ENCODE measurements around the gene ACTR1B. TPM values are rescaled to one million over a fixed set of nuclear protein-coding genes. Genes with fewer than 3 reads are reported as not detected.
"Not testable (repeated sequence)": the region's sequence is repeated elsewhere in the genome, so short reads cannot be mapped to it uniquely, and the experiment has no call there.

Gene ACTR1B
- total RNA-seq, 1 donor from 2014 or later: 35.6 TPM

DNA sequence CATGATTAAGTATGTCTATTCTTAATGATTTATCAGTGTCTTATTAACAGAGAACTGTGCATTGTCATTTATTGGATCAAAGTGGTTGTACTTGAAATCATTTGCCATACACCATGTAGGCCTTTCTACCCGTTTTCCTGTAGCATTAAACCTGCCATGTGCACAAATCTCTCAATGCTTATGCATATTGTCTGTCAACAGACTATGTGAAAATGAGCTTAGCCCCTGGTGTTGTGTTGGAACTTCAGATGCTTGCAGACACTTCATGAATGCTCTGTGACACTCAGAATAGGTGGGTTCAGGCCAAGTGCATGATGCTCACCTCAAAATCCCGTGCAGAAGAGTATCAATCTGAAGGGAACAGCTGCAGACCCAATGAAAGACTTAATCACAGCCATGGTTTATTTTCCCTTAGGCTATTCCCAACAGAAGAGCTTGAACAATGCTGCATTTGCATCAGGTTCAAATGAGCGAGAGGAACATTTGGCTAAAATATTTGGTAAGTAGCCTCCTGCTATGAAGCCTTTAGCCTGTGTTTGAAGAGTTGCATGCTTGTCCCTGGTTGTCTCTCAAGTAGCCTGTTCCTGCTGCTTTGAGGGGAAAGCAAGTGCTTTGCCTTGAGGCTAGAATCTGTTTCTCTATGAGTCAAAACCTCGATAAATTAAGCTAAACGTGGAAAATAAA lies 11.7 kb upstream of the ACTR1B start:
- Histone ChIP-seq H3K4me3 (ENCODE audit: insufficient read depth, low read depth, low read length) (no peak overlapping the region), H3K4me2 (ENCODE audit: low read length) (no peak overlapping the region), H3K4me1 (ENCODE audit: insufficient read depth, low read length) (peaks cover 5% of the 10 kb centered on the region), H3K27ac (ENCODE audit: low read depth, low read length) (no peak overlapping the region), H2AFZ (ENCODE audit: low read depth, low read length) (no peak overlapping the region), H3K9me3 (ENCODE audit: insufficient read depth, low read depth, low read length) (no peaks in the 10 kb centered on the region), H3K36me3 (ENCODE audit: insufficient read depth, low read length) (no peaks in the 10 kb centered on the region), H3K27me3 (ENCODE audit: insufficient read depth, low read length) (no peaks in the 10 kb centered on the region), H3K9ac (ENCODE audit: low read length) (no peak overlapping the region), H3K79me2 (ENCODE audit: insufficient read depth, low read length) (no peaks in the 10 kb centered on the region), H4K20me1 (ENCODE audit: insufficient read depth, low read length) (no peaks in the 10 kb centered on the region)
- Mint-ChIP-seq H3K27ac (ENCODE audit: unreplicated experiment) (no peak overlapping the region), H3K27me3 (ENCODE audit: low read depth, unreplicated experiment) (no peaks in the 10 kb centered on the region), H3K9me3 (ENCODE audit: unreplicated experiment) (no peaks in the 10 kb centered on the region), H3K36me3 (ENCODE audit: low read depth, unreplicated experiment) (peaks cover 9% of the 10 kb centered on the region), H3K4me1 (ENCODE audit: low read depth, unreplicated experiment) (peaks cover 8% of the 10 kb centered on the region), H3K4me3 (ENCODE audit: unreplicated experiment) (no peak overlapping the region)
- FAIRE-seq (no peak), DNase-seq (ENCODE audit: low read depth) (no peak)
- TF ChIP-seq, protein P1, sequence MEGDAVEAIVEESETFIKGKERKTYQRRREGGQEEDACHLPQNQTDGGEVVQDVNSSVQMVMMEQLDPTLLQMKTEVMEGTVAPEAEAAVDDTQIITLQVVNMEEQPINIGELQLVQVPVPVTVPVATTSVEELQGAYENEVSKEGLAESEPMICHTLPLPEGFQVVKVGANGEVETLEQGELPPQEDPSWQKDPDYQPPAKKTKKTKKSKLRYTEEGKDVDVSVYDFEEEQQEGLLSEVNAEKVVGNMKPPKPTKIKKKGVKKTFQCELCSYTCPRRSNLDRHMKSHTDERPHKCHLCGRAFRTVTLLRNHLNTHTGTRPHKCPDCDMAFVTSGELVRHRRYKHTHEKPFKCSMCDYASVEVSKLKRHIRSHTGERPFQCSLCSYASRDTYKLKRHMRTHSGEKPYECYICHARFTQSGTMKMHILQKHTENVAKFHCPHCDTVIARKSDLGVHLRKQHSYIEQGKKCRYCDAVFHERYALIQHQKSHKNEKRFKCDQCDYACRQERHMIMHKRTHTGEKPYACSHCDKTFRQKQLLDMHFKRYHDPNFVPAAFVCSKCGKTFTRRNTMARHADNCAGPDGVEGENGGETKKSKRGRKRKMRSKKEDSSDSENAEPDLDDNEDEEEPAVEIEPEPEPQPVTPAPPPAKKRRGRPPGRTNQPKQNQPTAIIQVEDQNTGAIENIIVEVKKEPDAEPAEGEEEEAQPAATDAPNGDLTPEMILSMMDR (IDR thresholded peaks at IDR 0.05; ENCODE audit: insufficient read depth, low read depth, low read length): no peak
- no peak for TF ChIP-seq EZH2 (IDR thresholded peaks at IDR 0.05; ENCODE audit: insufficient read depth, low read length)

DNA sequence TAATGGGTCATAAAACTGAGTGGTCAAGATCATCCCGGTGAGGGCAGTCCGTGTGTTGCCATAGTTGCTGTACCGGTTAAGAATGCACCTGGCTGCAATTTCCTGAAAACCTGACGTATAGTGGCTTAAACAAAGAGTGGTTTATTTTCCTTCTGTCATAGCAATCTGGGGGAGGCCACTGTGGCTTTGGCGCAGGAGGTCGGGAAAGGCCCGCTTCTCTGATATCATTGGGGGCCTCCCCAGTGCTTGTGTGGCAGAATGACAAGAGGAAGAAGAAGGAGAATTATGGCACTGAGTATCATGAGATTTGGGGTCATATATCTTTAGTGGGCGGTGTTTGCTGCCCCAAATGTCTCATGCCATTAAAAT lies 10.1 kb upstream of the ACTR1B start:
- H3K79me2 ChIP-seq (ENCODE audit: insufficient read depth, low read length): no peaks in the 10 kb centered on the region
- no peak overlapping the region for H3K4me2 ChIP-seq (ENCODE audit: low read length)
- H3K4me1 ChIP-seq (ENCODE audit: insufficient read depth, low read length): peaks cover 5% of the 10 kb centered on the region
- no peak overlapping the region for H3K4me3 ChIP-seq (ENCODE audit: insufficient read depth, low read depth, low read length)
- H2AFZ ChIP-seq (ENCODE audit: low read depth, low read length): no peak overlapping the region
- Mint-ChIP-seq H3K4me3 (ENCODE audit: unreplicated experiment) (no peak overlapping the region), H3K4me1 (ENCODE audit: low read depth, unreplicated experiment) (peaks cover 8% of the 10 kb centered on the region), H3K36me3 (ENCODE audit: low read depth, unreplicated experiment) (peaks cover 9% of the 10 kb centered on the region), H3K27me3 (ENCODE audit: low read depth, unreplicated experiment) (no peaks in the 10 kb centered on the region), H3K27ac (ENCODE audit: unreplicated experiment) (no peak overlapping the region), H3K9me3 (ENCODE audit: unreplicated experiment) (no peaks in the 10 kb centered on the region)
- no peaks in the 10 kb centered on the region for H3K9me3 ChIP-seq (ENCODE audit: insufficient read depth, low read depth, low read length)
- FAIRE-seq (no peak), DNase-seq (ENCODE audit: low read depth) (no peak)
- H3K9ac ChIP-seq (ENCODE audit: low read length): no peak overlapping the region
- no peaks in the 10 kb centered on the region for H3K36me3 ChIP-seq (ENCODE audit: insufficient read depth, low read length)
- H4K20me1 ChIP-seq (ENCODE audit: insufficient read depth, low read length): no peaks in the 10 kb centered on the region
- no peak overlapping the region for H3K27ac ChIP-seq (ENCODE audit: low read depth, low read length)
- no peaks in the 10 kb centered on the region for H3K27me3 ChIP-seq (ENCODE audit: insufficient read depth, low read length)
- TF ChIP-seq, protein P1 (IDR thresholded peaks at IDR 0.05; ENCODE audit: insufficient read depth, low read depth, low read length): no peak
- no peak for TF ChIP-seq EZH2 (IDR thresholded peaks at IDR 0.05; ENCODE audit: insufficient read depth, low read length)

DNA sequence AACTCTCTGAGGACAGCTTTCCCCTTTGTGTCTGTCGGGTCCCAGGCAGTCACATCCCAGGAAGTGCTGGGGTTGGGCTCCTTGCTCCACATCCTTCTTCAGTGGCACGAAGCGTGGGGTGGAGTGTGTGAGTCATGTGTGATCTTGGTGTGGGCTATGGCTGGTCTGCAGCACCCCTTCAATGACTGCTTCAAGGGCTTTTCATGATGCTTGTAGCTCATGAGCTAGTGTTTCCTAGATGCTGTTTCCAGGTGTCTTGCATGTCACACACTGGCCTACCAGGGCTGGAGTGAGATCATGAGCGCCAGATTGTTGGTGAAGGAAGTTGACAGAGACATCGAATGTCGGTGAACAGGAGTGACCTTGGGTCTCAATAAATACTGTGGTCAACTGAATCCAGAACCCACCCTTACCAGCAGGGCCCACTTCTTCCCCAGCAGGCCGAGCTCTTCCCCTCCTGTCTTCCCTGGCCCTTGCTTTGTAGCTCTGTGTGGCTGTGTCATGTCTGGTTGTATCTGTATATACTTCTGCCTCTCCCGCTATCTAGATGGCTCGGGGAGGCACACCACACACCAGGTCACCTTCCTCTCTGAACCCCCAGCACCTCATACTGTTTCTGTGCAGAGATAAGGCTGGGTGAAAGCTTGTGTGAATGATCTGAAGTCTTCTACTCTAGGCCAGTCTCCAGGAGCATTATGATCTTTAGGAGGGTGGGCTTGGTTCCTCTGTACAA lies 9.5 kb upstream of the ACTR1B start:
- no peak overlapping the region for H3K27ac Mint-ChIP-seq (ENCODE audit: unreplicated experiment)
- TF ChIP-seq, protein P1 (IDR thresholded peaks at IDR 0.05; ENCODE audit: insufficient read depth, low read depth, low read length): no peak
- no peak for TF ChIP-seq EZH2 (IDR thresholded peaks at IDR 0.05; ENCODE audit: insufficient read depth, low read length)

DNA sequence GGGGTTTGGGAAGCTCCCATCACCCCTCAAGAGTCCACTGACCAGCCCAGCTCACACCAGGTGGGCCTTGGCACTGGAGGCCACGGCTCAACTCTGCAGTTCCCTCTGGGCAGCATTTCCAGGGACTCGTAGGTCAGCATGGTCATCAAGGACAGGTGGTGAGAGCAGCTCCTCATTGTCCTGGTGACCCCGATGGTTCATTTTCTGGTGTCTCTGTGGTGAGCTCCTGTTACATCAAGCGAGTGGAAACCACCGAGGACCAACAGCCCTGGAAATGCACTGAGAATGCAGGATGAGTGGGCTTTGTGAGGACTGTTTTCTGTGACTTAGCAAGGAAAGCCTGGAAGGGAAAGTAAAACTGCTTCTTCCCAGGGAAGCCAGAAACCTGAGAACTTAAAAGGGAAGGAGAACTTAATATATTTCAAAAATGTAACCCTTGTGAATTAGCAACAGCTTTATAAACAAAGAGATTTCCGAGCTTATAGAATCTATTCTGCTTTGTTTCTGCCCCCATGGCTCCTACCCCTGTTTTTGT lies 8.8 kb upstream of the ACTR1B start:
- FAIRE-seq; H3K9me3 ChIP-seq (ENCODE audit: insufficient read depth, low read depth, low read length); H3K36me3 ChIP-seq (ENCODE audit: insufficient read depth, low read length); DNase-seq (ENCODE audit: low read depth); H3K4me3 Mint-ChIP-seq (ENCODE audit: unreplicated experiment); H3K9me3 Mint-ChIP-seq (ENCODE audit: unreplicated experiment); H3K79me2 ChIP-seq (ENCODE audit: insufficient read depth, low read length); H3K36me3 Mint-ChIP-seq (ENCODE audit: low read depth, unreplicated experiment); H3K27me3 Mint-ChIP-seq (ENCODE audit: low read depth, unreplicated experiment); H3K4me1 ChIP-seq (ENCODE audit: insufficient read depth, low read length); H3K27ac Mint-ChIP-seq (ENCODE audit: unreplicated experiment); H2AFZ ChIP-seq (ENCODE audit: low read depth, low read length); H3K9ac ChIP-seq (ENCODE audit: low read length); H3K4me2 ChIP-seq (ENCODE audit: low read length); H3K27me3 ChIP-seq (ENCODE audit: insufficient read depth, low read length); H3K4me3 ChIP-seq (ENCODE audit: insufficient read depth, low read depth, low read length); H4K20me1 ChIP-seq (ENCODE audit: insufficient read depth, low read length); H3K27ac ChIP-seq (ENCODE audit: low read depth, low read length); H3K4me1 Mint-ChIP-seq (ENCODE audit: low read depth, unreplicated experiment): not testable (repeated sequence)

More for the DNA sequence above, 9.5 kb upstream of the ACTR1B start:
- Histone ChIP-seq H3K4me3 (ENCODE audit: insufficient read depth, low read depth, low read length) (no peak overlapping the region), H3K27me3 (ENCODE audit: insufficient read depth, low read length) (no peaks in the 10 kb centered on the region), H3K9me3 (ENCODE audit: insufficient read depth, low read depth, low read length) (no peaks in the 10 kb centered on the region), H3K36me3 (ENCODE audit: insufficient read depth, low read length) (no peaks in the 10 kb centered on the region), H3K27ac (ENCODE audit: low read depth, low read length) (no peak overlapping the region), H3K9ac (ENCODE audit: low read length) (no peak overlapping the region), H2AFZ (ENCODE audit: low read depth, low read length) (no peak overlapping the region), H3K4me1 (ENCODE audit: insufficient read depth, low read length) (peaks cover 5% of the 10 kb centered on the region), H4K20me1 (ENCODE audit: insufficient read depth, low read length) (no peaks in the 10 kb centered on the region), H3K79me2 (ENCODE audit: insufficient read depth, low read length) (no peaks in the 10 kb centered on the region), H3K4me2 (ENCODE audit: low read length) (no peak overlapping the region)
- Mint-ChIP-seq H3K27me3 (ENCODE audit: low read depth, unreplicated experiment) (no peaks in the 10 kb centered on the region), H3K9me3 (ENCODE audit: unreplicated experiment) (no peaks in the 10 kb centered on the region), H3K36me3 (ENCODE audit: low read depth, unreplicated experiment) (peaks cover 9% of the 10 kb centered on the region), H3K4me1 (ENCODE audit: low read depth, unreplicated experiment) (peaks cover 7% of the 10 kb centered on the region), H3K4me3 (ENCODE audit: unreplicated experiment) (no peak overlapping the region)
- FAIRE-seq: no peak
- peak; percentile 18 for DNase-seq (ENCODE audit: low read depth)

Data from astrocyte (in vitro differentiated cells and primary cell).